ENCODE results near the gene ZEB1.

Gene ZEB1

GRCh38 chr10:31574577-31574976, 255.6 kb downstream of the ZEB1 start:
- ATAC-seq (ENCODE audit: low read depth): no peak
- H3K9me3 ChIP-seq (ENCODE audit: severe bottlenecking): no peaks in the 10 kb centered on the region
- no peak for TF ChIP-seq CTCF (IDR thresholded peaks at IDR 0.05; ENCODE audit: poor library complexity, severe bottlenecking)

GRCh38 chr10:31578181-31578852, 259.3 kb downstream of the ZEB1 start:
- TF ChIP-seq CTCF (IDR thresholded peaks at IDR 0.05; ENCODE audit: poor library complexity, severe bottlenecking): no peak
- DNase-seq (ENCODE audit: low spot score) (no peak), ATAC-seq (ENCODE audit: low read depth) (no peak)
- no peaks in the 10 kb centered on the region for H3K4me1 ChIP-seq (ENCODE audit: insufficient read depth, poor library complexity, severe bottlenecking)
- no peaks in the 10 kb centered on the region for H3K27me3 ChIP-seq (ENCODE audit: insufficient read depth, poor library complexity, severe bottlenecking)
- H3K4me3 ChIP-seq (ENCODE audit: severe bottlenecking): no peak overlapping the region
- H3K36me3 ChIP-seq (ENCODE audit: low read depth): no peaks in the 10 kb centered on the region
- no peaks in the 10 kb centered on the region for H3K9me3 ChIP-seq (ENCODE audit: severe bottlenecking)
- no peak overlapping the region for H3K27ac ChIP-seq (ENCODE audit: poor library complexity, severe bottlenecking)

More at GRCh38 chr10:31574577-31574976, 255.6 kb downstream of the ZEB1 start:
- H3K36me3 ChIP-seq (ENCODE audit: low read depth): no peaks in the 10 kb centered on the region
- no peaks in the 10 kb centered on the region for H3K4me1 ChIP-seq (ENCODE audit: insufficient read depth, poor library complexity, severe bottlenecking)
- DNase-seq (ENCODE audit: low spot score): no peak
- no peak overlapping the region for H3K4me3 ChIP-seq (ENCODE audit: severe bottlenecking)
- no peaks in the 10 kb centered on the region for H3K27me3 ChIP-seq (ENCODE audit: insufficient read depth, poor library complexity, severe bottlenecking)
- H3K27ac ChIP-seq (ENCODE audit: poor library complexity, severe bottlenecking): no peak overlapping the region

GRCh38 chr10:31578951-31579350, 259.9 kb downstream of the ZEB1 start:
- no peak for DNase-seq (ENCODE audit: low spot score)
- ATAC-seq (ENCODE audit: low read depth): no peak
- Histone ChIP-seq H3K27ac (ENCODE audit: poor library complexity, severe bottlenecking) (no peak overlapping the region), H3K4me3 (ENCODE audit: severe bottlenecking) (no peak overlapping the region), H3K4me1 (ENCODE audit: insufficient read depth, poor library complexity, severe bottlenecking) (no peaks in the 10 kb centered on the region), H3K36me3 (ENCODE audit: low read depth) (no peaks in the 10 kb centered on the region), H3K27me3 (ENCODE audit: insufficient read depth, poor library complexity, severe bottlenecking) (no peaks in the 10 kb centered on the region), H3K9me3 (ENCODE audit: severe bottlenecking) (no peaks in the 10 kb centered on the region)
- TF ChIP-seq CTCF (IDR thresholded peaks at IDR 0.05; ENCODE audit: poor library complexity, severe bottlenecking): no peak

Measured in RWPE2 (cell line).